ENCODE results near the gene MUC4.
"Not testable (repeated sequence)": the region's sequence is repeated elsewhere in the genome, so short reads cannot be mapped to it uniquely, and the experiment has no call there.

Gene MUC4

DNA sequence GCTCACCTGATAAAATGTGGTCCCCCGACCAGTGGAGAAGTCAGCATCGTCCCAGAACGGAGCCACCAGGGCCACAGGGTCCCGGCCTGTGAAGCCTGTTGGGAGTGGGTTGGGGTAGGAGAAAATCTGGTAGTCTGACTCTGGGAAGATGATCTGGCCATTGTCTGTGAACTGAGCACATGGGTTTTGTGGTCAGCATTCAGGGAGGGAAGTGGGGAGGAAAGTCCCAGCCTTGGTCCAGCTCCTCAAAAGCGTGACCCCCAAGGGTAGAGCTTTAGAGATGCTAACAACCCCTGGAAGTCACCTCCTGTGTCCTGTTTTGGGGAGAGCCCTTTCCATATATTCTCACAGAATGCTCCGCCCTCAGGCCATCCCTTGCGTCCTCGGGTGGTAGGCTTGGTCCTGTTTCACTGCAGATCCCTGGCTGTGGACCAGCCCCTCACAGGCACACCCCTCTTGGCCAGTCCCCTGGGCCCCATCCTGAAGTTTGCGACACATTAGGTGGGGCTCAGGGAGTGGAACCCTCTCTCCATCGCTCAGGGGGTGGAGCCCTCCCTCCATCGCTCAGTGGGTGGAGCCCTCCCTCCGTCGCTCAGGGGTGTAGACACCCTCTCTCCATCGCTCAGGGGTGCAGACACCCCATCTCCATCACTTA is 40.0 kb downstream of the MUC4 start:
- TF ChIP-seq, protein P1, sequence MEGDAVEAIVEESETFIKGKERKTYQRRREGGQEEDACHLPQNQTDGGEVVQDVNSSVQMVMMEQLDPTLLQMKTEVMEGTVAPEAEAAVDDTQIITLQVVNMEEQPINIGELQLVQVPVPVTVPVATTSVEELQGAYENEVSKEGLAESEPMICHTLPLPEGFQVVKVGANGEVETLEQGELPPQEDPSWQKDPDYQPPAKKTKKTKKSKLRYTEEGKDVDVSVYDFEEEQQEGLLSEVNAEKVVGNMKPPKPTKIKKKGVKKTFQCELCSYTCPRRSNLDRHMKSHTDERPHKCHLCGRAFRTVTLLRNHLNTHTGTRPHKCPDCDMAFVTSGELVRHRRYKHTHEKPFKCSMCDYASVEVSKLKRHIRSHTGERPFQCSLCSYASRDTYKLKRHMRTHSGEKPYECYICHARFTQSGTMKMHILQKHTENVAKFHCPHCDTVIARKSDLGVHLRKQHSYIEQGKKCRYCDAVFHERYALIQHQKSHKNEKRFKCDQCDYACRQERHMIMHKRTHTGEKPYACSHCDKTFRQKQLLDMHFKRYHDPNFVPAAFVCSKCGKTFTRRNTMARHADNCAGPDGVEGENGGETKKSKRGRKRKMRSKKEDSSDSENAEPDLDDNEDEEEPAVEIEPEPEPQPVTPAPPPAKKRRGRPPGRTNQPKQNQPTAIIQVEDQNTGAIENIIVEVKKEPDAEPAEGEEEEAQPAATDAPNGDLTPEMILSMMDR (IDR thresholded peaks at IDR 0.05): no peak
- intact Hi-C loops (cut with DNase I; ENCODE audit: low total_unique reads): no loop called here
- no peak for DNase-seq
- H3K9me3 ChIP-seq: no peaks in the 10 kb centered on the region
- no peak overlapping the region for H3K4me3 ChIP-seq
- no peaks in the 10 kb centered on the region for H3K4me1 ChIP-seq
- H3K27me3 ChIP-seq: peaks cover 0 to 3% of the 10 kb centered on the region in 2 donors
- H3K27ac ChIP-seq: no peak overlapping the region
- no peaks in the 10 kb centered on the region for H3K36me3 ChIP-seq

DNA sequence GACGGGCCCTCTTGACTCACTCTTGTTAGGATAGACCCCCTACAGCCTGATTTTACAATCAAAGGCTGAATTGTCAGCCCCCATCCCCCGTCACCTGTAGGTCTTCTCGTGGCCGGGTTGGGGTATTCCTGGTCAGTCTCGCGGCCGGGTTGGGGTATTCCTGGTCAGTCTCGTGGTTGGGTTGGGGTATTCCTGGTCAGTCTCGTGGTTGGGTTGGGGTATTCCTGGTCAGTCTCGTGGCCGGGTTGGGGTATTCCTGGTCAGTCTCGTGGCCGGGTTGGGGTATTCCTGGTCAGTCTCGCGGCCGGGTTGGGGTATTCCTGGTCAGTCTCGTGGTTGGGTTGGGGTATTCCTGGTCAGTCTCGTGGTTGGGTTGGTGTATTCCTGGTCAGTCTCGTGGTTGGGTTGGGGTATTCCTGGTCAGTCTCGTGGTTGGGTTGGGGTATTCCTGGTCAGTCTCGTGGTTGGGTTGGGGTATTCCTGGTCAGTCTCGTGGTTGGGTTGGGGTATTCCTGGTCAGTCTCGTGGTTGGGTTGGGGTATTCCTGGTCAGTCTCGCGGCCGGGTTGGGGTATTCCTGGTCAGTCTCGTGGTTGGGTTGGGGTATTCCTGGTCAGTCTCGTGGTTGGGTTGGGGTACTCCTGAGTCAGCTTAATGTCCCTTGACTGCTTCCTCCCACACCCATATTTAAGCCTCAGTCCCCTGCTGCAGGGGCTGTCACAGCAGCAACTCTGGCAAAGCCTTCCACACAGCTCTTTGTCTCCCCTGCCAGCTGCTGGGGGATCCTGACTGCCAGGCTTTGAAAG is 40.7 kb downstream of the MUC4 start:
- H3K4me3 ChIP-seq; intact Hi-C loops (cut with DNase I; ENCODE audit: low total_unique reads); H3K4me1 ChIP-seq; H3K27ac ChIP-seq; DNase-seq; H3K36me3 ChIP-seq; H3K9me3 ChIP-seq; H3K27me3 ChIP-seq: not testable (repeated sequence)

DNA sequence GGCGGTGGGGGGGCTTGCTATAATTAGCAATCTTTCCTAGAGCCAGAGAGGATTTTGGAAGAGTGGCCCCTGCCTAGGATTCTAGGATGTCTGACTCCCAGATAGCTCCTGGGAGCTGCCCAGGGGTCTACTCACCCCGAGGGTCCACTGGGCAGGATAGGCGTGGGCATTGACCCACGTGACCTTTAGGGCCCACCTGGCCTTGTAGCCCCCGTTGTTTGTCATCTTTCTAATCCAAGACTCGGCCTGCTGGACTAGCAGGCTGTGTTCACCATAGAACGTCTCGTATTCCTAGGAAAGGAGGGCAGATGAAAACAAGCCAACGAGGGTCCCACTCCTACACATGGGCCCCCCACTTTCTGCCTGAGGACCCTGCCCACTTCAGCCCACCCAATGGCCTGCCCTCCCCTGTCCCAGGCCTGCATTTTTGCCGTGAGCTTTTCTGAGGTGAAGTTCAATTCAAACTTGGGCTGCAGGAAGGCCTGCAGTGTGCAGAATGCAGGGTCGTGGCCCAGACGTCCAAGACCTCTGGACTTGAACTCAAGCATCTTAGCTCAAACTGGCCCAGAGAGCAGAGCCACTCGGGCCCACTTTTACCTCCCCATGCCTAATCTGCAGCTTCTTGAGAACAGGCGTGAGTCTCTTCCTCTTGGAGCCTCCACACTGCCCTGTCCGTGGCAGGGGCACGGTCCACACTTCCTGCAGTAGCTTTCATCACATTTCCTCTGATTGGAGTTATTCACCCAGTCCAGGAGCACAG is 41.5 kb downstream of the MUC4 start:
- TF ChIP-seq, protein P1 (IDR thresholded peaks at IDR 0.05): no peak
- Histone ChIP-seq H3K27me3 (peaks cover 0 to 4% of the 10 kb centered on the region in 2 donors), H3K27ac (no peak overlapping the region), H3K4me3 (no peak overlapping the region), H3K36me3 (no peaks in the 10 kb centered on the region), H3K4me1 (no peaks in the 10 kb centered on the region), H3K9me3 (no peaks in the 10 kb centered on the region)
- no peak for DNase-seq
- intact Hi-C loops (cut with DNase I; ENCODE audit: low total_unique reads): no loop called here

DNA sequence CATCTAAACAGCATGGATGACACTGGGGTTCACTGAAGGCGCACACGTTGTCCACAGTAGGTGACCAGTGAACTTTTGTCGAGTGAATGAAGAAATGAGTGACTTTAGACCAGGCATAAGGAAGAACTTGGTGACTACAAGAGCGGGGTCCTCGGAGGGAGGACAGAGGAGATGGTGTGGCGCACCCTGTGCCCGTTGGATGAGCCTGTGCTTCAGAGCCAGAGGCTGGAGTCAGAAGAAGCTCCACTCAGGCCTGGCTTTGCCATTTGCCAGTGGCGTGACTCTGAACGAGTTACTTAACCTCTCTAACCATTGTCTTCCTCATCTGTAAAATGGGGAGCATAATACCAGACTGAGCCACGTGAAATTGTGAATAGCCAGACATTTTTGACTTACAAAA is 42.2 kb downstream of the MUC4 start:
- Histone ChIP-seq H3K27ac (no peak overlapping the region), H3K4me1 (no peaks in the 10 kb centered on the region), H3K9me3 (no peaks in the 10 kb centered on the region), H3K4me3 (no peak overlapping the region), H3K27me3 (peaks cover 0 to 11% of the 10 kb centered on the region in 2 donors), H3K36me3 (no peaks in the 10 kb centered on the region)
- DNase-seq: no peak
- TF ChIP-seq, protein P1 (IDR thresholded peaks at IDR 0.05): no peak
- intact Hi-C loops (cut with DNase I; ENCODE audit: low total_unique reads): no loop called here

DNA sequence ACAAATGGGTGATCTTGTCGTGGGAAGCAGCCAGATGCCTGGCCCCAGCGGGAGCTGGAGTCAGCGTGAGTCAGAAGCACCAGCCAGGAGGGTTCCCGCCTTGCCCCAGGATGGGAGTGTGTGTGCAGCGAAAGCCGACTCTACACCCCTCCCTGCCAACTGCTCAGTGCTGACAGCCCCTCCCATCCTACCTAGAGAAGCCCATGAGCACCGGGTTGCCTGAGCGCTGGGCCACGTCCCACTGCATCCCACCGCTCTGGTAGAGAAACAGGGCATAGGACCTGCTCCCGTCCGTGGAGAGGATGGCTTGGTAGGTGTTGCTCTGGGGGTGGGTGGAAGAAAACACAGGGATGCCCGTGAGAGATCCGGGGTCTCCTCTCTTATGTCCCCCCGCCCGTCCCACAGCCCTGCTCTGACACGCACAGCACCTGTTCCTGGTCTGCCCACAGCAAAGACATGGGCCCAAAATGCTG is 42.9 kb downstream of the MUC4 start:
- Histone ChIP-seq H3K9me3 (no peaks in the 10 kb centered on the region), H3K27me3 (peaks cover 0 to 15% of the 10 kb centered on the region in 2 donors), H3K27ac (no peak overlapping the region), H3K4me3 (no peak overlapping the region), H3K36me3 (no peaks in the 10 kb centered on the region), H3K4me1 (no peaks in the 10 kb centered on the region)
- no peak for DNase-seq
- intact Hi-C loops (cut with DNase I; ENCODE audit: low total_unique reads): no loop called here
- TF ChIP-seq, protein P1 (IDR thresholded peaks at IDR 0.05): no peak

Data from tibial artery (tissue), 4 donors.